HCT116 (cell line): ENCODE measurements around the gene CUX1. TPM values are rescaled to one million over a fixed set of nuclear protein-coding genes. Genes with fewer than 3 reads are reported as not detected.

Source experiments
- ATAC-seq: fragments of 200-7000 bp; cut with Tn5 transposase; 2 replicates; pipeline ENCODE4 v1.9.1; 2020; ENCODE audit warnings: mild to moderate bottlenecking, moderate library complexity
- BruUV-seq: library from RNA; stranded (reverse); fragments of 400-500 nt; replicated peaks from 2 replicates; lab custom pipeline; 2021; lab: Mats Ljungman, UMichigan
- CTCF ChIA-PET: fragments of 300-600 bp; sonication (Branson Sonifier 250); formaldehyde crosslinking; loops from one replicate; lab custom pipeline; 2021; ENCODE audit warnings: antibody characterized with exemption; lab: Charles Lee
- POLR2A ChIA-PET: fragments of 300-600, 350-600 bp; sonication (Branson Sonifier 250); formaldehyde crosslinking; loops from one replicate; lab custom pipeline; 2021; ENCODE audit warnings: antibody characterized with exemption; lab: Charles Lee
- RAD21 ChIA-PET, 2 experiments: fragments of 300-600 bp; sonication (Branson Sonifier 250); formaldehyde crosslinking; loops; one replicate each; lab custom pipeline; 2023; ENCODE audit warnings: low total read pairs in 2 of 2; ENCODE audit not compliant: uncharacterized antibody in 2 of 2, unreplicated experiment in 2 of 2, low non-redundant PET in 1 of 2; lab: Charles Lee
- DNase-seq: peaks from one replicate; pipeline ENCODE4 v3.0.0-alpha.2; 2010; ENCODE audit warnings: low read depth, low spot score
- H2AFZ ChIP-seq: fragments of 200-600 bp; shearing (Covaris generic), sonication (generic); 2 replicates; pipeline ENCODE4 v1.6.1; 2017; ENCODE audit warnings: low read depth, mixed run types, mixed read lengths, antibody characterized with exemption, low read length; ENCODE audit not compliant: poor library complexity, severe bottlenecking
- H3K27ac ChIP-seq: 2 replicates; pipeline ENCODE4 v1.5.1; 2012; ENCODE audit warnings: low read depth, low read length
- H3K27me3 ChIP-seq: fragments of 200-600 bp; sonication (generic); 2 replicates; pipeline ENCODE4 v1.6.1; 2016; ENCODE audit warnings: mixed run types, low read length, mixed read lengths; ENCODE audit not compliant: insufficient read depth
- H3K36me3 ChIP-seq, 2 experiments: fragments of 200-500 bp in 1 of 2; fragments of 200-600 bp in 1 of 2; sonication (Bioruptor generic) in 1 of 2; sonication (generic) in 1 of 2; 2 replicates each; pipeline versions ENCODE4 v1.5.1 to v1.6.1; 2014 to 2016; ENCODE audit warnings: low read length in 2 of 2, inconsistent platforms in 1 of 2, mixed read lengths in 1 of 2, mixed run types in 1 of 2; ENCODE audit not compliant: insufficient read depth in 2 of 2, control insufficient read depth in 1 of 2
- H3K4me1 ChIP-seq, 2 experiments: fragments of 200-600 bp in 1 of 2; sonication (generic) in 1 of 2; 2 replicates each; pipeline versions ENCODE4 v1.5.1 to v1.6.1; 2012 to 2017; ENCODE audit warnings: low read length in 2 of 2, inconsistent platforms in 1 of 2, mild to moderate bottlenecking in 1 of 2, mixed read lengths in 1 of 2, mixed run types in 1 of 2, moderate library complexity in 1 of 2; ENCODE audit not compliant: insufficient read depth in 2 of 2, control insufficient read depth in 1 of 2
- H3K4me2 ChIP-seq: fragments of 200-600 bp; sonication (generic); 2 replicates; pipeline ENCODE4 v1.6.1; 2017; ENCODE audit warnings: mixed run types, low read length, mixed read lengths
- H3K4me3 ChIP-seq, 2 experiments: fragments of 200-600 bp in 1 of 2; sonication (generic) in 1 of 2; replicated peaks in 1 of 2; 2 replicates each; pipeline ENCODE4 v1.5.1; 2011 to 2016; ENCODE audit warnings: low read length in 2 of 2, control low read depth in 1 of 2, low read depth in 1 of 2, mild to moderate bottlenecking in 1 of 2, mixed read lengths in 1 of 2, mixed run types in 1 of 2
- H3K79me2 ChIP-seq: fragments of 200-600 bp; sonication (generic); 2 replicates; pipeline ENCODE4 v1.6.1; 2017; ENCODE audit warnings: mild to moderate bottlenecking, mixed run types, low read length, moderate library complexity, mixed read lengths; ENCODE audit not compliant: insufficient read depth
- H3K9ac ChIP-seq: fragments of 200-600 bp; sonication (generic); 2 replicates; pipeline ENCODE4 v1.6.1; 2016; ENCODE audit warnings: low read length, mixed read lengths
- H3K9me2 ChIP-seq: fragments of 200-600 bp; sonication (generic), shearing (Covaris generic); 2 replicates; pipeline ENCODE4 v1.6.1; 2017; ENCODE audit warnings: mixed run types, mild to moderate bottlenecking, moderate library complexity; ENCODE audit not compliant: insufficient read depth
- H3K9me3 ChIP-seq, 2 experiments: fragments of 200-500 bp in 1 of 2; fragments of 200-600 bp in 1 of 2; sonication (Bioruptor generic) in 1 of 2; sonication (generic) in 1 of 2; 2 replicates each; pipeline ENCODE4 v1.6.1; 2014 to 2017; ENCODE audit warnings: low read length in 2 of 2, mixed read lengths in 2 of 2, inconsistent platforms in 1 of 2, low read depth in 1 of 2, mild to moderate bottlenecking in 1 of 2, mixed run types in 1 of 2, moderate library complexity in 1 of 2; ENCODE audit not compliant: control insufficient read depth in 1 of 2, insufficient read depth in 1 of 2
- H4K20me1 ChIP-seq: fragments of 200-600 bp; sonication (generic), shearing (Covaris generic); 2 replicates; pipeline ENCODE4 v1.6.1; 2017; ENCODE audit warnings: mixed run types, mild to moderate bottlenecking, moderate library complexity; ENCODE audit not compliant: insufficient read depth
- ELF1 ChIP-seq: IDR thresholded peaks from 2 replicates; pipeline ENCODE4 v1.6.1; 2012; ENCODE audit warnings: low read depth, borderline replicate concordance
- SRF ChIP-seq: IDR thresholded peaks from 2 replicates; pipeline ENCODE4 v1.6.1; 2012; ENCODE audit warnings: low read depth
- TCF7L2 ChIP-seq: IDR thresholded peaks from 2 replicates; pipeline ENCODE4 v1.7.0; 2011; ENCODE audit warnings: borderline replicate concordance, inconsistent platforms; ENCODE audit not compliant: insufficient read depth, insufficient read length; ENCODE audit errors: extremely low read depth
- intact Hi-C: fragments of 100-400 bp; cut with micrococcal nuclease; formaldehyde crosslinking; loops from 2 replicates; pipeline ENCODE4 v1.10.0; 2022
- total RNA-seq: library from RNA; stranded (reverse); gene quantifications from one replicate; pipeline ENCODE4 v1.2.1, GENCODE V29; 2021; ENCODE audit not compliant: unreplicated experiment

The CUX1 gene
- total RNA-seq, 1 experiment from 2014 or later = 68.9 TPM

- H3K4me1 ChIP-seq = no peaks in the 10 kb centered on the region
- RAD21 ChIA-PET = no interaction called here
- H3K27ac ChIP-seq = no peak overlapping the region
- no peaks in the 10 kb centered on the region for H3K36me3 ChIP-seq
- no TSS peak for BruUV-seq
- ATAC-seq (no peak), DNase-seq (no peak)
- no peaks in the 10 kb centered on the region for H3K27me3 ChIP-seq
- CTCF ChIA-PET = no interaction called here
- H3K9me2 ChIP-seq = no peaks in the 10 kb centered on the region
- no peak overlapping the region for H3K4me3 ChIP-seq
- no peaks in the 10 kb centered on the region for H3K79me2 ChIP-seq
- H4K20me1 ChIP-seq = no peaks in the 10 kb centered on the region; the same call in 1 of the 2 replicates
- H3K9me3 ChIP-seq = no peaks in the 10 kb centered on the region
- H3K9ac ChIP-seq = no peak overlapping the region
- no peak for TF ChIP-seq TCF7L2
- intact Hi-C loops = no loop called here
- no peak overlapping the region for H3K4me2 ChIP-seq
- POLR2A ChIA-PET = no interaction called here
- H2AFZ ChIP-seq = no peak overlapping the region
Measured at GRCh38 chr7:102258073-102258748, 440.8 kb downstream of the CUX1 start.

- H3K9ac ChIP-seq = no peak overlapping the region
- H3K9me3 ChIP-seq = no peaks in the 10 kb centered on the region
- ChIA-PET POLR2A (no interaction called here), CTCF (no interaction called here), RAD21 (no interaction called here)
- TF ChIP-seq SRF (no peak), ELF1 (no peak)
- no peaks in the 10 kb centered on the region for H3K27me3 ChIP-seq
- H2AFZ ChIP-seq = no peak overlapping the region
- H3K79me2 ChIP-seq = no peaks in the 10 kb centered on the region
- DNase-seq (no peak), ATAC-seq (no peak)
- H3K4me2 ChIP-seq = no peak overlapping the region
- BruUV-seq = no TSS peak
- no peak overlapping the region for H3K4me3 ChIP-seq
- no peak overlapping the region for H3K27ac ChIP-seq
- intact Hi-C loops = no loop called here
- H3K4me1 ChIP-seq = no peaks in the 10 kb centered on the region
- H3K9me2 ChIP-seq = no peaks in the 10 kb centered on the region
- no peaks in the 10 kb centered on the region; the same call in 1 of the 2 replicates for H4K20me1 ChIP-seq
- no peaks in the 10 kb centered on the region for H3K36me3 ChIP-seq
Measured at GRCh38 chr7:102258749-102259107, 441.3 kb downstream of the CUX1 start.
